ENCODE results near the gene HRH2.
A peak's percentile ranks its signal among the peaks of the same experiment; 100 is the strongest.
"Not testable (repeated sequence)": the region's sequence is repeated elsewhere in the genome, so short reads cannot be mapped to it uniquely, and the experiment has no call there.

The HRH2 gene

GRCh38 chr5:175650430-175651205, 7.3 kb upstream of the HRH2 start:
- DNase-seq = not testable (repeated sequence)

GRCh38 chr5:175652741-175653663, 4.9 kb upstream of the HRH2 start:
- DNase-seq = no peak

- DNase-seq = no peak
Measured at GRCh38 chr5:175653763-175654162, 4.1 kb upstream of the HRH2 start.

- DNase-seq = peak; percentile 96
Measured at GRCh38 chr5:175654339-175654738, 3.5 kb upstream of the HRH2 start.

GRCh38 chr5:175654807-175655206, 3.1 kb upstream of the HRH2 start:
- DNase-seq = no peak

GRCh38 chr5:175655411-175655810, 2.5 kb upstream of the HRH2 start:
- DNase-seq = peak; percentile 8

GRCh38 chr5:175656966-175657365, 905 bp upstream of the HRH2 start:
- no peak for DNase-seq

- no peak for DNase-seq
Measured at GRCh38 chr5:175658299-175659145, 651 bp downstream of the HRH2 start.

- no peak for DNase-seq
Measured at GRCh38 chr5:175659546-175660253, 1.8 kb downstream of the HRH2 start.

GRCh38 chr5:175663186-175664184, 5.6 kb downstream of the HRH2 start:
- DNase-seq = no peak

GRCh38 chr5:175664723-175665122, 6.9 kb downstream of the HRH2 start:
- DNase-seq = no peak

- no peak for DNase-seq
Measured at GRCh38 chr5:175666216-175666615, 8.3 kb downstream of the HRH2 start.

GRCh38 chr5:175668006-175668405, 10.1 kb downstream of the HRH2 start:
- no peak for DNase-seq

- DNase-seq = no peak
Measured at GRCh38 chr5:175670372-175670771, 12.5 kb downstream of the HRH2 start.

- DNase-seq = no peak
Measured at GRCh38 chr5:175671013-175671412, 13.1 kb downstream of the HRH2 start.

GRCh38 chr5:175672976-175673648, 15.2 kb downstream of the HRH2 start:
- DNase-seq = no peak

GRCh38 chr5:175674731-175675346, 17.0 kb downstream of the HRH2 start:
- DNase-seq = no peak

- DNase-seq = no peak
Measured at GRCh38 chr5:175675873-175676272, 18.0 kb downstream of the HRH2 start.

- no peak for DNase-seq
Measured at GRCh38 chr5:175677571-175677970, 19.7 kb downstream of the HRH2 start.

- no peak for DNase-seq
Measured at GRCh38 chr5:175678074-175678473, 20.2 kb downstream of the HRH2 start.

Data from NCI-H524 treated with DMSO at 0.1 percent for 48 hours (cell line).